ENCODE results near the gene ATL1. TPM values are rescaled to one million over a fixed set of nuclear protein-coding genes. Genes with fewer than 3 reads are reported as not detected.

Gene ATL1
- total and polyA plus RNA-seq, 2 of the 8 experiments (the other 6 are each of a cell fraction or from before 2014, with no cell fraction given): 4.0 to 5.9 TPM

DNA sequence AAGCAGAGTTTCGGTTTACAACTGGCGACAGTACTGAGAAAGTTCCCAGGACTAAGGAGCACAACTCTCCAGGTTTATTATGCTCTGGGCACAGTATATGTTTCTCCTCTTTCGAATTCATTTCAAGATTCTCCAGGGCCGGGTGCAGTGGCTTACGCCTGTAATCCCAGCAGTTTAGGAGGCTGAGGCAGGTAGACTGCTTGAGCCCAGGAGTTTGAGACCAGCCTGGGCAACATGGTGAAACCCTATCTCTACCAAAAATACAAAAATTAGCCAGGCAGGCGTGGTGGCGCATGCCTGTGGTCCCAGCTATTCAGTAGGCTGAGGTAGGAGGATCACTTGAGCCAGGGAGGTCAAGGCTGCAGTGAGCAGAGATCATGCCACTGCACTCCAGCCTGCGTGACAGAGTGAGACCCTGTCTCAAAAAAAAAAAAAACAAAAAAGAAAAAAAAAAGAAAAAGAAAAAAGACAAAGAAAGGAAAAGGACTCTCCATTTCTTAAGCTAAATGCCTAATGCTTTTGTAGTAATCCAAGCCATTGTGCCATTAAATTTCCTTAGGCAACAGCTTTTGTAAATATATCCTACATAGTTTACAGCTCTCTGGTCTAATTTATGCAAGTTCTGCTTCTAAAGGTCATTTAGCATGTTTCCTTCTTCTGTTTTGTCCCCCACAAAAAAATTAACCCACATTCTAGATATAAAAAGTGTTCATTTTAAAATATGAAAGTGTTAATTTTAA lies 34.8 kb downstream of the ATL1 start (continued):
- TF ChIP-seq KDM4A (IDR thresholded peaks at IDR 0.05; ENCODE audit: low read depth, low read length, severe bottlenecking) (no peak), HDAC2 (IDR thresholded peaks at IDR 0.05; ENCODE audit: borderline replicate concordance in 1 of 2, low read depth in 2 of 2, low read length in 2 of 2) (no peak), E2F6 (IDR thresholded peaks at IDR 0.05) (no peak), FOSL1 (IDR thresholded peaks at IDR 0.05; ENCODE audit: insufficient read depth, low read depth, low read length) (no peak), BRCA1 (IDR thresholded peaks at IDR 0.05; ENCODE audit: low read depth, low read length) (no peak), TAF7 (optimal IDR thresholded peaks at IDR 0.05; ENCODE audit: borderline replicate concordance, low read depth, low read length) (no peak)

Data from H1 (cell line).